Sigmoid colon (tissue), 7 donors: ENCODE results near the gene STOML1. TPM values are rescaled to one million over a fixed set of nuclear protein-coding genes. Genes with fewer than 3 reads are reported as not detected.
A peak's percentile ranks its signal among the peaks of the same experiment; 100 is the strongest.

ENCODE experiments used
- DNase-seq: peaks from one replicate; pipeline ENCODE4 v3.0.0-alpha.2; 2019
- H3K27ac ChIP-seq, 4 donors: fragments of 200-600 bp; sonication (generic); one replicate each; pipeline ENCODE4 v1.5.1; 2016 to 2019; ENCODE audit warnings: mild to moderate bottlenecking in 1 of 4
- H3K27me3 ChIP-seq, 3 donors: fragments of 200-600 bp; sonication (generic); one replicate each; pipeline ENCODE4 v1.5.1; 2019; ENCODE audit warnings: mild to moderate bottlenecking in 1 of 3
- H3K36me3 ChIP-seq, 4 donors: fragments of 200-600 bp; sonication (generic); one replicate each; pipeline ENCODE4 v1.5.1; 2016 to 2019
- H3K4me1 ChIP-seq, 4 donors: fragments of 200-600 bp; sonication (generic); one replicate each; pipeline ENCODE4 v1.5.1; 2017 to 2019
- H3K4me3 ChIP-seq, 4 donors: fragments of 200-600 bp; sonication (generic); one replicate each; pipeline ENCODE4 v1.5.1; 2017 to 2019; ENCODE audit warnings: mild to moderate bottlenecking in 2 of 4, moderate library complexity in 1 of 4
- H3K9me3 ChIP-seq, 4 donors: fragments of 200-600 bp in 3 of 4; sonication (generic) in 3 of 4; one replicate each; pipeline versions ENCODE4 v1.5.1 to v1.6.1; 2013 to 2019
- EP300 ChIP-seq, 4 donors: sonication (generic); formaldehyde crosslinking; IDR thresholded peaks; one replicate each; pipeline ENCODE4 v1.6.1; 2017; ENCODE audit warnings: antibody characterized with exemption in 4 of 4
- POLR2A ChIP-seq, 2 donors: fragments of 450-650 bp; IDR thresholded peaks; one replicate each; pipeline ENCODE4 v1.6.1; 2016; ENCODE audit warnings: antibody characterized with exemption in 2 of 2, mild to moderate bottlenecking in 2 of 2, moderate library complexity in 2 of 2
- POLR2AphosphoS5 ChIP-seq, 4 donors: sonication (generic); formaldehyde crosslinking; IDR thresholded peaks; one replicate each; pipeline ENCODE4 v1.6.1; 2017; ENCODE audit warnings: antibody characterized with exemption in 4 of 4
- WGBS, 2 donors: extraction: QIAGEN DNeasy Blood & Tissue Kit; methylation state at CpG; one replicate each; pipeline ENCODE4 v1.1.7; 2013; 5-methylcytosine and 5-hydroxymethylcytosine counted together
- intact Hi-C: fragments of 100-400 bp; cut with DNase I; formaldehyde crosslinking; loops from one replicate; pipeline ENCODE4 v1.15.1; 2023
- polyA plus RNA-seq, 3 donors: library from polyadenylated mRNA; stranded (reverse); fragments of 200-250 nt; gene quantifications; one replicate each; pipeline ENCODE4 v1.2.3, GENCODE V29; 2013
- total RNA-seq, 4 donors: library from RNA; depleted of rRNA; stranded (reverse); fragments of >200 nt; gene quantifications; one replicate each; pipeline ENCODE4 v1.1.0, GENCODE V29; 2016
- TF ChIP-seq, protein P1 (sequence below), 4 experiments: fragments of 450-650 bp in 3 of 4; fragments of 200-600 bp in 1 of 4; IDR thresholded peaks; one replicate each; pipeline ENCODE4 v1.5.1; 2016 to 2019; ENCODE audit warnings: antibody characterized with exemption in 4 of 4, mild to moderate bottlenecking in 3 of 4, moderate library complexity in 2 of 4
- donor health status: healthy with polysubstance abuse.
- donor health status: Bipolar disorder and iron deficiency.
- donor health status: healthy.

The STOML1 gene
- total and polyA plus RNA-seq, 7 donors, result 3.5 to 18.5 (median 13.2) TPM

DNA sequence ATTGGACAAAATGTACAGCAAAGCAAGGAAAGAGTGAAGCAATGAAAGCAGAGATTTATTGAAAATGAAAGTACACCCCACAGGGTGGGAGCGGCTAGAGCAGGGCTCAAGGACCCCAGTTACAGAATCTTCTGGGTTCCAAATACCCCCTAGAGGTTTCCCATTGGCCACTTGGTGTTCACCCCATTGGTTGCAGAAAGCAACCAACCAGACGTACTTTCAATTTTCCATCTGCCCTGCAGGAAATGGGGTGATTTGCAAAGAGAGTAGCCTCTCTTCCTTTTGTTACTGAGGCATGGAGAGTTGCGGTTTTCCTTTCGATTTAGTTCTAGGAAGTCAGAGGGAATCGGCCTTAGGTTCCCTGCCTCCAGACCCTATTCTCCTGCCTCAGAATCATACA lies 4.8 kb upstream of the STOML1 start:
- TF ChIP-seq, protein P1, sequence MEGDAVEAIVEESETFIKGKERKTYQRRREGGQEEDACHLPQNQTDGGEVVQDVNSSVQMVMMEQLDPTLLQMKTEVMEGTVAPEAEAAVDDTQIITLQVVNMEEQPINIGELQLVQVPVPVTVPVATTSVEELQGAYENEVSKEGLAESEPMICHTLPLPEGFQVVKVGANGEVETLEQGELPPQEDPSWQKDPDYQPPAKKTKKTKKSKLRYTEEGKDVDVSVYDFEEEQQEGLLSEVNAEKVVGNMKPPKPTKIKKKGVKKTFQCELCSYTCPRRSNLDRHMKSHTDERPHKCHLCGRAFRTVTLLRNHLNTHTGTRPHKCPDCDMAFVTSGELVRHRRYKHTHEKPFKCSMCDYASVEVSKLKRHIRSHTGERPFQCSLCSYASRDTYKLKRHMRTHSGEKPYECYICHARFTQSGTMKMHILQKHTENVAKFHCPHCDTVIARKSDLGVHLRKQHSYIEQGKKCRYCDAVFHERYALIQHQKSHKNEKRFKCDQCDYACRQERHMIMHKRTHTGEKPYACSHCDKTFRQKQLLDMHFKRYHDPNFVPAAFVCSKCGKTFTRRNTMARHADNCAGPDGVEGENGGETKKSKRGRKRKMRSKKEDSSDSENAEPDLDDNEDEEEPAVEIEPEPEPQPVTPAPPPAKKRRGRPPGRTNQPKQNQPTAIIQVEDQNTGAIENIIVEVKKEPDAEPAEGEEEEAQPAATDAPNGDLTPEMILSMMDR (IDR thresholded peaks at IDR 0.05), result peak in 1 of 4 experiments; percentile 21
- TF ChIP-seq POLR2AphosphoS5 (IDR thresholded peaks at IDR 0.05) (peak in 2 of 4 donors; percentile 21 to 58), POLR2A (IDR thresholded peaks at IDR 0.05) (no peak)
- 26 to 46% methylated on average over 5 of the region's 5 CpGs for WGBS, 2 donors
- H3K4me3 ChIP-seq, result peak overlapping the region; percentile 1 to 85 (median 40)
- no peaks in the 10 kb centered on the region for H3K9me3 ChIP-seq
- H3K36me3 ChIP-seq, result peaks cover 0 to 31% (median 11%) of the 10 kb centered on the region in 4 donors
- peak overlapping the region; percentile 92 to 95 (median 94) for H3K27ac ChIP-seq
- intact Hi-C loops, result loop anchor here (10.0 kb wide), 2 partner anchors 1458 to 1522 kb away; partner anchors contain the start of genes ARIH1 and SIN3A
- peaks cover 0 to 84% (median 59%) of the 10 kb centered on the region in 4 donors for H3K4me1 ChIP-seq
- peak; percentile 50 for DNase-seq
- no peaks in the 10 kb centered on the region for H3K27me3 ChIP-seq

DNA sequence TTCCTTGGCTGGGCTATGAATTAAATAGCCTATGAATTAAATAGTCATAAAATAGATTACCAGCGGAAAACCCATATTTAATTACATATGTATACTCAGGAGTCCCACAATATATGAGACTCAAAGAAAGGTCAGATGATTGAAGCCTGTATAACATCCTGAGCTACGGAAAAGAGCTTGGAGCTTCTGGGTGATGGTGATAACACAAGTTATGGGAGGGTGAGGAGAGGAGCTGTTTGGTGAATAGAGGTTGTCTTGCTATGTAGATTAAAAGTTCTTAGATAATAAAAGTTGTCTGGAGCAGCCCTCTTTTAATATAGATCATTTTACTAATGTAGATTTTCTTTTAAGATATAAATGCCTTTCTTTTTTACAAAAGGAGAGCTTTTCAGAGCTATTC lies 4.2 kb upstream of the STOML1 start:
- Histone ChIP-seq H3K4me1 (peaks cover 0 to 87% (median 64%) of the 10 kb centered on the region in 4 donors), H3K36me3 (peaks cover 0 to 27% (median 11%) of the 10 kb centered on the region in 4 donors), H3K9me3 (no peaks in the 10 kb centered on the region), H3K27me3 (no peaks in the 10 kb centered on the region), H3K27ac (peak overlapping the region; percentile 92 to 95 (median 94)), H3K4me3 (peak overlapping the region; percentile 70 to 93 (median 85))
- no peak for DNase-seq
- TF ChIP-seq EP300 (IDR thresholded peaks at IDR 0.05) (no peak), POLR2AphosphoS5 (IDR thresholded peaks at IDR 0.05) (no peak), POLR2A (IDR thresholded peaks at IDR 0.05) (no peak)
- TF ChIP-seq, protein P1 (IDR thresholded peaks at IDR 0.05), result no peak
- 59 to 69% methylated on average over 2 of the region's 2 CpGs for WGBS, 2 donors
- intact Hi-C loops, result loop anchor here (10.0 kb wide), 2 partner anchors 1459 to 1521 kb away; partner anchors contain the start of genes ARIH1 and SIN3A

DNA sequence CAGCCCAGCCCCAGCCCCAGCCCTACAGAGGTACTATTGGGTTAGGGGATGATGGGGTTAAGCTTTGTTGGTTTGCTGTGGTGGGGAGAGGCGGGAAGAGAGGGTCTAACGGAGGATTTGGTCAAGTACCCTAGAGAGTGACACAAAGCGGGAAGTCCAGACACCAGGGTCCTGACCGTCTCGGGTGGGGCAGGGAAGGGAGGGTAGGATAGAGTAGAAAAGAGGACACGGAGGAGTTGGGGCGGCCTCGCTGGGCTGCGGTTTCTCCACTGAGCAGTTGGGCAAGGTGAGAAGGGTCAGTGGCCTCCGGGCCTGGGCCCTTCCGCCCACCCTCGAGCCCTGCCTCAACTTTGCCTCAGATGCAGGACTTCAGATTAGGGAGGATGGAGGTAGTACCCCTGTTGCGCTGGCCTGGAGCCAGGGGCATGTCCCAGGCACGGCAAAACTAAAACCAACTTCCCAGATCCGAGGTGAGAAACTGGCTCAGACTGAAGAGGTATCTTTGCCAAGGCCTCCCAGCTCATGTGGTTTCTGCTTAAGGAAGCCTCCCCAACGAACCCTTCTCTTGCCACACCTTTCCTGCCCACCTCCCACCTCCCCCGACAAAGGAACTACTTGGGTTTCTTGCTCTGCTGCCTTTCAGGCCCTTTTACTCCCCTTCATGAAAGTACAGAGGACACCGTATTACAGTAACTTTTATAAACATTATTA lies 3.0 kb upstream of the STOML1 start:
- H3K27ac ChIP-seq, result peak overlapping the region; percentile 92 to 95 (median 94)
- peaks cover 0 to 87% (median 68%) of the 10 kb centered on the region in 4 donors for H3K4me1 ChIP-seq
- peak; percentile 76 for DNase-seq
- TF ChIP-seq POLR2A (IDR thresholded peaks at IDR 0.05) (no peak), POLR2AphosphoS5 (IDR thresholded peaks at IDR 0.05) (peak in 1 of 4 donors; percentile 35)
- TF ChIP-seq, protein P1 (IDR thresholded peaks at IDR 0.05), result no peak
- intact Hi-C loops, result loop anchor here (5.0 to 10.0 kb wide), 3 partner anchors 52 to 1520 kb away; partner anchors contain the start of genes ARIH1 and SIN3A
- peak overlapping the region; percentile 70 to 93 (median 85) for H3K4me3 ChIP-seq
- H3K36me3 ChIP-seq, result peaks cover 0 to 17% (median 11%) of the 10 kb centered on the region in 4 donors
- WGBS, 2 donors, result 1% methylated on average over 18 of the region's 18 CpGs
- no peaks in the 10 kb centered on the region for H3K9me3 ChIP-seq
- no peaks in the 10 kb centered on the region for H3K27me3 ChIP-seq

DNA sequence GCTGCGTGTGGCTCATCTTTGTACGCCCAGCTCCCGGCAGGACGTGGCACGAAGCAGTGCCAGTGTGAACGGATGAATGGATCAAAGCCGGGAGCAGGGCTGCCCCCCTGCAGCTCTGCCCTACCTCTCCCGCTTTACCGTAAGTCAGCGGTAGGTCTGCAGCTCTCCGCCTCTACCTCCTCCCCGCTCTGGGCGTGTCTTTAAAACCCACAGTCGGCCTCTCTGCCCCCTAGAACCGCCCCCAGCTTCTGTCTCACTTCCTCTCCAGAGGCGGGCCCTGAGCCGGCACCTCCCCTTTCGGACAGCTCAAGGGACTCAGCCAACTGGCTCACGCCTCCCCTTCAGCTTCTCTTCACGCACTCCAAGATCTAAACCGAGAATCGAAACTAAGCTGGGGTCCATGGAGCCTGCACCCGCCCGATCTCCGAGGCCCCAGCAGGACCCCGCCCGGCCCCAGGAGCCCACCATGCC lies 2.4 kb upstream of the STOML1 start, which contains the start of gene PML:
Gene PML, plus strand, starts transcription at position 304 of the 471 bp plus-strand sequence. Its CDS starts 97 bp downstream, at position 401.
- peak; percentile 99 for DNase-seq
- peak; percentile 35 to 63 for TF ChIP-seq POLR2A (IDR thresholded peaks at IDR 0.05)
- TF ChIP-seq, protein P1 (IDR thresholded peaks at IDR 0.05), result no peak
- peak; percentile 84 to 97 (median 85) for TF ChIP-seq POLR2AphosphoS5 (IDR thresholded peaks at IDR 0.05)
- peak in 1 of 4 donors; percentile 37 for TF ChIP-seq EP300 (IDR thresholded peaks at IDR 0.05)
- intact Hi-C loops, result loop anchor here (5.0 to 10.0 kb wide), 3 partner anchors 53 to 1520 kb away; partner anchors contain the start of genes ARIH1 and SIN3A
- Histone ChIP-seq H3K27ac (peak within 1 kb of the TSS; percentile 92 to 95 (median 94)), H3K4me1 (peaks cover 0 to 87% (median 73%) of the 10 kb centered on the region in 4 donors), H3K4me3 (peak within 1 kb of the TSS; percentile 70 to 93 (median 85)), H3K9me3 (no peaks in the 10 kb centered on the region), H3K36me3 (peaks cover 0 to 17% (median 11%) of the 10 kb centered on the region in 4 donors), H3K27me3 (no peaks in the 10 kb centered on the region)
- WGBS, 2 donors, result 1% methylated on average over 27 of the region's 27 CpGs
